Mesenchymal stem cell (in vitro differentiated cells and primary cell): ENCODE data around the gene KRTAP5-1.

Experiments
- DNase-seq: peaks from one replicate; pipeline ENCODE4 v3.0.0-alpha.2; 2013
- H2AFZ ChIP-seq: one replicate; pipeline ENCODE4 v1.6.1; 2013; ENCODE audit warnings: low read depth, mild to moderate bottlenecking, control low read depth, inconsistent platforms, low read length, moderate library complexity
- H2AK5ac ChIP-seq: 2 replicates; pipeline ENCODE4 v1.6.1; 2013; ENCODE audit warnings: low read length, moderate library complexity, mild to moderate bottlenecking, inconsistent platforms; ENCODE audit not compliant: severe bottlenecking
- H2BK120ac ChIP-seq: one replicate; pipeline ENCODE4 v1.6.1; 2013; ENCODE audit warnings: low read depth, mild to moderate bottlenecking, inconsistent platforms, low read length, moderate library complexity
- H2BK12ac ChIP-seq, 2 experiments: one replicate each; pipeline ENCODE4 v1.6.1; 2013; ENCODE audit warnings: inconsistent platforms in 2 of 2, low read length in 2 of 2, mild to moderate bottlenecking in 2 of 2, moderate library complexity in 2 of 2, control low read depth in 1 of 2
- H2BK15ac ChIP-seq: one replicate; pipeline ENCODE4 v1.6.1; 2013; ENCODE audit warnings: mild to moderate bottlenecking, low read depth, inconsistent platforms; ENCODE audit not compliant: poor library complexity, severe bottlenecking
- H2BK5ac ChIP-seq: 2 replicates; pipeline ENCODE4 v1.6.1; 2013; ENCODE audit warnings: low read depth, mild to moderate bottlenecking, low read length, control low read depth, inconsistent platforms; ENCODE audit not compliant: poor library complexity, severe bottlenecking
- H3K14ac ChIP-seq, 2 experiments: one replicate each; pipeline ENCODE4 v1.6.1; 2013; ENCODE audit warnings: inconsistent platforms in 2 of 2, low read length in 2 of 2, control low read depth in 1 of 2, mild to moderate bottlenecking in 1 of 2, moderate library complexity in 1 of 2
- H3K18ac ChIP-seq, 2 experiments: one replicate each; pipeline ENCODE4 v1.6.1; 2013; ENCODE audit warnings: inconsistent platforms in 2 of 2, low read length in 2 of 2, control low read depth in 1 of 2, low read depth in 1 of 2, mild to moderate bottlenecking in 1 of 2
- H3K23ac ChIP-seq, 2 experiments: one replicate each; pipeline ENCODE4 v1.6.1; 2013; ENCODE audit warnings: inconsistent platforms in 2 of 2, low read length in 2 of 2, mild to moderate bottlenecking in 2 of 2, moderate library complexity in 2 of 2, control low read depth in 1 of 2
- H3K27ac ChIP-seq: 2 replicates; pipeline ENCODE4 v1.5.1; 2013; ENCODE audit warnings: mild to moderate bottlenecking, moderate library complexity, low read length, control low read depth, inconsistent platforms; ENCODE audit not compliant: poor library complexity, severe bottlenecking
- H3K27me3 ChIP-seq, 2 experiments: 2 replicates each; pipeline versions ENCODE4 v1.6.1 to v1.7.0; 2013; ENCODE audit warnings: low read length in 2 of 2, mild to moderate bottlenecking in 2 of 2, moderate library complexity in 2 of 2, control low read depth in 1 of 2, inconsistent platforms in 1 of 2; ENCODE audit not compliant: control insufficient read depth in 1 of 2, insufficient read depth in 1 of 2
- H3K36me3 ChIP-seq, 2 experiments: 2 replicates each; pipeline versions ENCODE4 v1.6.1 to v1.7.0; 2013; ENCODE audit warnings: low read length in 2 of 2, control low read depth in 1 of 2, inconsistent platforms in 1 of 2, low read depth in 1 of 2, mild to moderate bottlenecking in 1 of 2; ENCODE audit not compliant: insufficient read depth in 2 of 2, control insufficient read depth in 1 of 2
- H3K4ac ChIP-seq, 2 experiments: one replicate each; pipeline ENCODE4 v1.6.1; 2013; ENCODE audit warnings: inconsistent platforms in 2 of 2, low read length in 2 of 2, mild to moderate bottlenecking in 2 of 2, moderate library complexity in 2 of 2, control low read depth in 1 of 2, low read depth in 1 of 2
- H3K4me1 ChIP-seq: 2 replicates; pipeline ENCODE4 v1.6.1; 2013; ENCODE audit warnings: low read depth, low read length, control low read depth; ENCODE audit not compliant: control insufficient read depth, insufficient read depth
- H3K4me2 ChIP-seq: 2 replicates; pipeline ENCODE4 v1.6.1; 2013; ENCODE audit warnings: low read length, mild to moderate bottlenecking, inconsistent platforms; ENCODE audit not compliant: poor library complexity, severe bottlenecking
- H3K4me3 ChIP-seq, 2 experiments: 2 replicates each; pipeline versions ENCODE4 v1.5.1 to v1.7.0; 2013; ENCODE audit warnings: low read length in 2 of 2, mild to moderate bottlenecking in 2 of 2, control low read depth in 1 of 2, low read depth in 1 of 2; ENCODE audit not compliant: insufficient read depth in 1 of 2
- H3K79me1 ChIP-seq: replicated peaks from 2 replicates; pipeline ENCODE4 v1.6.1; 2013; ENCODE audit warnings: mild to moderate bottlenecking, control low read depth, low read length, inconsistent platforms; ENCODE audit not compliant: poor library complexity, severe bottlenecking
- H3K9ac ChIP-seq: 2 replicates; pipeline ENCODE4 v1.7.0; 2013; ENCODE audit warnings: mild to moderate bottlenecking, low read length, moderate library complexity
- H3K9me3 ChIP-seq: 2 replicates; pipeline ENCODE4 v1.7.0; 2013; ENCODE audit warnings: mild to moderate bottlenecking, low read length; ENCODE audit not compliant: control insufficient read depth
- H4K8ac ChIP-seq: one replicate; pipeline ENCODE4 v1.6.1; 2013; ENCODE audit warnings: inconsistent platforms, mild to moderate bottlenecking, low read length, moderate library complexity
- H4K91ac ChIP-seq: one replicate; pipeline ENCODE4 v1.6.1; 2013; ENCODE audit warnings: mild to moderate bottlenecking, low read length, inconsistent platforms
- WGBS: methylation state at CpG from one replicate; pipeline ENCODE4 v1.1.7; 2013; ENCODE audit warnings: mixed read lengths; 5-methylcytosine and 5-hydroxymethylcytosine counted together

KRTAP5-1 gene

GRCh38 chr11:1624621-1625020, 39.5 kb upstream of the KRTAP5-1 start:
- WGBS: 79% methylated on average over 16 of the region's 16 CpGs
- Histone ChIP-seq H3K23ac (no peak overlapping the region), H3K36me3 (no peaks in the 10 kb centered on the region), H3K14ac (no peak overlapping the region), H2AK5ac (no peak overlapping the region), H3K4me1 (no peaks in the 10 kb centered on the region), H3K18ac (no peak overlapping the region), H4K8ac (no peak overlapping the region), H3K27me3 (peaks cover 55 to 67% of the 10 kb centered on the region in 2 experiments), H2BK5ac (no peak overlapping the region), H2BK15ac (no peak overlapping the region), H3K4me2 (no peak overlapping the region), H3K4me3 (no peak overlapping the region), H2BK120ac (no peak overlapping the region), H3K9me3 (peaks cover 4% of the 10 kb centered on the region), H3K27ac (no peak overlapping the region), H3K79me1 (no peaks in the 10 kb centered on the region), H3K9ac (no peak overlapping the region), H2BK12ac (no peak overlapping the region), H3K4ac (no peak overlapping the region), H2AFZ (no peak overlapping the region), H4K91ac (no peak overlapping the region)
- DNase-seq: no peak

GRCh38 chr11:1623716-1624115, 38.6 kb upstream of the KRTAP5-1 start:
- Histone ChIP-seq H3K4me3 (no peak overlapping the region), H2BK15ac (no peak overlapping the region), H3K18ac (no peak overlapping the region), H2BK120ac (no peak overlapping the region), H3K36me3 (no peaks in the 10 kb centered on the region), H3K27me3 (peaks cover 48 to 58% of the 10 kb centered on the region in 2 experiments), H4K8ac (no peak overlapping the region), H3K9me3 (peaks cover 4% of the 10 kb centered on the region), H3K23ac (no peak overlapping the region), H2BK5ac (no peak overlapping the region), H2AK5ac (no peak overlapping the region), H3K4me1 (no peaks in the 10 kb centered on the region), H3K27ac (no peak overlapping the region), H3K4ac (no peak overlapping the region), H4K91ac (no peak overlapping the region), H3K14ac (no peak overlapping the region), H3K79me1 (no peaks in the 10 kb centered on the region), H3K9ac (no peak overlapping the region), H2AFZ (no peak overlapping the region), H2BK12ac (no peak overlapping the region), H3K4me2 (no peak overlapping the region)
- WGBS: 75% methylated on average over 9 of the region's 9 CpGs
- no peak for DNase-seq

GRCh38 chr11:1622086-1622485, 37.0 kb upstream of the KRTAP5-1 start, which contains the start of gene KRTAP5-4:
Gene KRTAP5-4, minus strand, starts transcription at chr11:1622138. Its CDS starts 45 bp downstream, at chr11:1622093.
- no peak within 1 kb of the TSS for H2BK15ac ChIP-seq
- H4K91ac ChIP-seq: no peak within 1 kb of the TSS
- H4K8ac ChIP-seq: no peak within 1 kb of the TSS
- no peak within 1 kb of the TSS for H2BK12ac ChIP-seq
- H3K9ac ChIP-seq: no peak within 1 kb of the TSS
- H3K9me3 ChIP-seq: peaks cover 4% of the 10 kb centered on the region
- no peak within 1 kb of the TSS for H3K4ac ChIP-seq
- no peak within 1 kb of the TSS for H3K4me3 ChIP-seq
- no peak within 1 kb of the TSS for H2BK5ac ChIP-seq
- no peaks in the 10 kb centered on the region for H3K4me1 ChIP-seq
- no CpG with 5 or more reads among the region's 1 CpG for WGBS
- H3K36me3 ChIP-seq: no peaks in the 10 kb centered on the region
- H3K79me1 ChIP-seq: no peaks in the 10 kb centered on the region
- no peak for DNase-seq
- no peak within 1 kb of the TSS for H3K14ac ChIP-seq
- no peak within 1 kb of the TSS for H2AK5ac ChIP-seq
- no peak within 1 kb of the TSS for H3K23ac ChIP-seq
- H2BK120ac ChIP-seq: no peak within 1 kb of the TSS
- no peak within 1 kb of the TSS for H3K27ac ChIP-seq
- H3K18ac ChIP-seq: no peak within 1 kb of the TSS
- H3K4me2 ChIP-seq: no peak within 1 kb of the TSS
- H3K27me3 ChIP-seq: peaks cover 43 to 53% of the 10 kb centered on the region in 2 experiments
- H2AFZ ChIP-seq: no peak within 1 kb of the TSS

- Histone ChIP-seq H3K23ac (no peak overlapping the region), H2AFZ (no peak overlapping the region), H2BK15ac (no peak overlapping the region)
Measured at GRCh38 chr11:1619449-1619848, 34.4 kb upstream of the KRTAP5-1 start.

More at GRCh38 chr11:1619449-1619848, 34.4 kb upstream of the KRTAP5-1 start:
- DNase-seq: peak; percentile 36
- no peak overlapping the region for H4K91ac ChIP-seq
- no peak overlapping the region for H2BK12ac ChIP-seq
- no peaks in the 10 kb centered on the region for H3K79me1 ChIP-seq
- no peak overlapping the region for H3K4me3 ChIP-seq
- no peaks in the 10 kb centered on the region for H3K36me3 ChIP-seq
- H3K4ac ChIP-seq: no peak overlapping the region
- no peak overlapping the region for H4K8ac ChIP-seq
- no peak overlapping the region for H3K4me2 ChIP-seq
- no peak overlapping the region for H3K18ac ChIP-seq
- H2BK120ac ChIP-seq: no peak overlapping the region
- no peak overlapping the region for H2AK5ac ChIP-seq
- no peaks in the 10 kb centered on the region for H3K9me3 ChIP-seq
- peaks cover 42 to 48% of the 10 kb centered on the region in 2 experiments for H3K27me3 ChIP-seq
- no peak overlapping the region for H3K27ac ChIP-seq
- no peaks in the 10 kb centered on the region for H3K4me1 ChIP-seq
- H3K9ac ChIP-seq: no peak overlapping the region
- WGBS: 34% methylated on average over 10 of the region's 10 CpGs
- no peak overlapping the region for H3K14ac ChIP-seq
- H2BK5ac ChIP-seq: no peak overlapping the region
